Measurements from ENCODE around the gene ELP1. TPM values are rescaled to one million over a fixed set of nuclear protein-coding genes. Genes with fewer than 3 reads are reported as not detected.

The ELP1 gene
- total RNA-seq, 1 experiment from 2014 or later, result 27.9 TPM

DNA sequence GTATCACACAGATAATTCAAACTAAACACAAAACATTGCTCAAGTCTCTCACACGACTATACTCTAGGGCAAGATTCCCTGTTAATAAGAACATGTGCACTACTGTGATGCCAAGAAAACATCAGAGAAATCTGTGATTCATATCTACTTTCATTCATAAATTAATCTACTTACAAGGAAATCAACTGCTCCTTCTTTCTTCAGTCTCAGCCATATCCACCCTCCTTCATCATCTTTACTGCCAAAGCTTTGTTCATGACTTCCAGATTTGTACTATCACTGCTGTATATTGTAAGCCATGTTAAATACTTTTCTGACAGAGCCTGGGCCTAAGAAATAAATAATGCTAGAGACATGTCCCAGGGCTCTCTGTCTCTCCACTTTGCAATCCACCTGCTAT is 44.3 kb upstream of the ELP1 start:
- ChIA-PET POLR2A (no interaction called here), CTCF (no interaction called here)
- Mint-ChIP-seq H3K27ac (no peak overlapping the region), H3K9me3 (no peaks in the 10 kb centered on the region), H3K4me1 (no peaks in the 10 kb centered on the region), H3K4me3 (no peak overlapping the region), H3K27me3 (ENCODE audit: low read depth) (no peaks in the 10 kb centered on the region), H3K36me3 (peaks cover 7% of the 10 kb centered on the region)
- TF ChIP-seq FOXK1 (CRISPR knock-in tag; IDR thresholded peaks at IDR 0.05), result no peak
- no peak for TF ChIP-seq ZNF416 (CRISPR knock-in tag; IDR thresholded peaks at IDR 0.05)
- TF ChIP-seq ZNF396 (CRISPR knock-in tag; IDR thresholded peaks at IDR 0.05; ENCODE audit: borderline replicate concordance), result no peak
- TF ChIP-seq NFATC4 (CRISPR knock-in tag; IDR thresholded peaks at IDR 0.05), result no peak
- TF ChIP-seq, protein P1, sequence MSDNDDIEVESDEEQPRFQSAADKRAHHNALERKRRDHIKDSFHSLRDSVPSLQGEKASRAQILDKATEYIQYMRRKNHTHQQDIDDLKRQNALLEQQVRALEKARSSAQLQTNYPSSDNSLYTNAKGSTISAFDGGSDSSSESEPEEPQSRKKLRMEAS (CRISPR knock-in tag; IDR thresholded peaks at IDR 0.05), result no peak
- TF ChIP-seq RORB (CRISPR knock-in tag; IDR thresholded peaks at IDR 0.05), result no peak
- TF ChIP-seq MXD4 (CRISPR knock-in tag; IDR thresholded peaks at IDR 0.05; ENCODE audit: borderline replicate concordance), result no peak
- TF ChIP-seq, protein P2, sequence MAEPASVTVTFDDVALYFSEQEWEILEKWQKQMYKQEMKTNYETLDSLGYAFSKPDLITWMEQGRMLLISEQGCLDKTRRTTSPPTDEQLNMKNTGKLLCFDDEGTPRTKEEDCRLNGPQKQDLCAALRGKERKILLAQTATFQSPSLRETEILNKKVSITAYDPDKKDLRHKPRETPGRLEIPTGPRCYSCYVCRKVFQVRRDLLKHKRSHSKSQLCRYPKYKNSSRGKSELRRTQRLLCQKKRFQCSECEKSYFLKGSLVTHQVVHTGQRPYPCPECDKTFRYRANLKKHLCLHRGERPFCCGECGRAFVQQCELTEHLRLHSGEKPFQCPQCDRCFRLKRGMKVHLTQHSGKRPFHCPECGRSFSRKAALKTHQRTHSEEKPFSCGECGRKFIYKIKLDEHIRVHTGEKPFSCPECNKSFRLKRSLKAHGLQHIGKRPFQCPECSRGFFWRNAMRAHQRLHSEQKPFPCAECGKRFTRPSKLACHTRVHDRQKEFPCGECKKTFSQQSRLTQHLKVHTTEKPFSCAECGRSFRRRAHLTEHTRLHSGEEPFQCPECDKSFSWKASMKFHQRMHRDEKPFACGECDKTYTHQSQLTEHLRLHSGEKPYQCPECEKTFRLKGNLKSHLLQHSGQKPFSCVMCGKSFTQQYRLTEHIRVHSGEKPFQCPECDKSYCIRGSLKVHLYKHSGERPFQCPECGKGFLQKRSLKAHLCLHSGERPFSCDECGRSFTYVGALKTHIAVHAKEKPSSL (CRISPR knock-in tag; conservative IDR thresholded peaks at IDR 0.05), result no peak
- TF ChIP-seq, protein P3, sequence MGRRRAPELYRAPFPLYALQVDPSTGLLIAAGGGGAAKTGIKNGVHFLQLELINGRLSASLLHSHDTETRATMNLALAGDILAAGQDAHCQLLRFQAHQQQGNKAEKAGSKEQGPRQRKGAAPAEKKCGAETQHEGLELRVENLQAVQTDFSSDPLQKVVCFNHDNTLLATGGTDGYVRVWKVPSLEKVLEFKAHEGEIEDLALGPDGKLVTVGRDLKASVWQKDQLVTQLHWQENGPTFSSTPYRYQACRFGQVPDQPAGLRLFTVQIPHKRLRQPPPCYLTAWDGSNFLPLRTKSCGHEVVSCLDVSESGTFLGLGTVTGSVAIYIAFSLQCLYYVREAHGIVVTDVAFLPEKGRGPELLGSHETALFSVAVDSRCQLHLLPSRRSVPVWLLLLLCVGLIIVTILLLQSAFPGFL (CRISPR knock-in tag; IDR thresholded peaks at IDR 0.05; ENCODE audit: borderline replicate concordance), result no peak
- no peak for TF ChIP-seq IRF2 (CRISPR knock-in tag; IDR thresholded peaks at IDR 0.05; ENCODE audit: borderline replicate concordance, low read depth)
- ATAC-seq (no peak), DNase-seq (ENCODE audit: low spot score) (no peak)

DNA sequence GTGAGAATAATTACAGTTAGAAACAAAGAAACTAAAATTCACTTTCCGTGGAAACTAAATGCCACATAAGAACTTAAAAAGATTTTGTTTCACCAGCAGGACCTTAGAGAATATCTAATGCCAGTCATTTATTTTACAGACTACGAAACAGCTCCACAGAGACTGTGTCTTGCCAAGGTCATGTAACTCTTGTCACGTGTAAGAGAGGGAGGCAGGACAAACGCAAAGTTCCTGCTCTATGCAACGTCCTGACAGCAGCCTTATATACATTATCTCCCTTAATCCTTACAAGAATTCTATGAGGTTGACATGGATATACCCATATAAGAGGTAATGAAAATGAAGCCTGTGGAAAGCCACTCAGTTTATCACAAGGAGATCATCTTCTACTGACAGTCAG is 40.0 kb upstream of the ELP1 start:
- ChIA-PET CTCF (no interaction called here), POLR2A (no interaction called here)
- Mint-ChIP-seq H3K36me3 (peaks cover 18% of the 10 kb centered on the region), H3K4me3 (no peak overlapping the region), H3K4me1 (no peaks in the 10 kb centered on the region), H3K9me3 (peaks cover 7% of the 10 kb centered on the region; the same call in 1 of the 2 replicates), H3K27me3 (ENCODE audit: low read depth) (no peaks in the 10 kb centered on the region), H3K27ac (no peak overlapping the region)
- TF ChIP-seq HMGA2 (CRISPR knock-in tag; IDR thresholded peaks at IDR 0.05) (no peak), NR3C1 (CRISPR knock-in tag; conservative IDR thresholded peaks at IDR 0.05; ENCODE audit: low read depth) (no peak), NFE2L1 (CRISPR knock-in tag; IDR thresholded peaks at IDR 0.05) (no peak), ZNF396 (CRISPR knock-in tag; IDR thresholded peaks at IDR 0.05; ENCODE audit: borderline replicate concordance) (no peak), SP1 (CRISPR knock-in tag; conservative IDR thresholded peaks at IDR 0.05) (no peak), TEAD1 (CRISPR knock-in tag; IDR thresholded peaks at IDR 0.05) (no peak), NFATC4 (CRISPR knock-in tag; IDR thresholded peaks at IDR 0.05) (no peak)
- TF ChIP-seq, protein P1 (CRISPR knock-in tag; IDR thresholded peaks at IDR 0.05), result no peak
- TF ChIP-seq, protein P4, sequence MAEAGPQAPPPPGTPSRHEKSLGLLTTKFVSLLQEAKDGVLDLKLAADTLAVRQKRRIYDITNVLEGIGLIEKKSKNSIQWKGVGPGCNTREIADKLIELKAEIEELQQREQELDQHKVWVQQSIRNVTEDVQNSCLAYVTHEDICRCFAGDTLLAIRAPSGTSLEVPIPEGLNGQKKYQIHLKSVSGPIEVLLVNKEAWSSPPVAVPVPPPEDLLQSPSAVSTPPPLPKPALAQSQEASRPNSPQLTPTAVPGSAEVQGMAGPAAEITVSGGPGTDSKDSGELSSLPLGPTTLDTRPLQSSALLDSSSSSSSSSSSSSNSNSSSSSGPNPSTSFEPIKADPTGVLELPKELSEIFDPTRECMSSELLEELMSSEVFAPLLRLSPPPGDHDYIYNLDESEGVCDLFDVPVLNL (CRISPR knock-in tag; IDR thresholded peaks at IDR 0.05; ENCODE audit: borderline replicate concordance, low read depth), result no peak
- TF ChIP-seq, protein P5, sequence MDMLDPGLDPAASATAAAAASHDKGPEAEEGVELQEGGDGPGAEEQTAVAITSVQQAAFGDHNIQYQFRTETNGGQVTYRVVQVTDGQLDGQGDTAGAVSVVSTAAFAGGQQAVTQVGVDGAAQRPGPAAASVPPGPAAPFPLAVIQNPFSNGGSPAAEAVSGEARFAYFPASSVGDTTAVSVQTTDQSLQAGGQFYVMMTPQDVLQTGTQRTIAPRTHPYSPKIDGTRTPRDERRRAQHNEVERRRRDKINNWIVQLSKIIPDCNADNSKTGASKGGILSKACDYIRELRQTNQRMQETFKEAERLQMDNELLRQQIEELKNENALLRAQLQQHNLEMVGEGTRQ (CRISPR knock-in tag; IDR thresholded peaks at IDR 0.05), result no peak
- TF ChIP-seq, protein P6, sequence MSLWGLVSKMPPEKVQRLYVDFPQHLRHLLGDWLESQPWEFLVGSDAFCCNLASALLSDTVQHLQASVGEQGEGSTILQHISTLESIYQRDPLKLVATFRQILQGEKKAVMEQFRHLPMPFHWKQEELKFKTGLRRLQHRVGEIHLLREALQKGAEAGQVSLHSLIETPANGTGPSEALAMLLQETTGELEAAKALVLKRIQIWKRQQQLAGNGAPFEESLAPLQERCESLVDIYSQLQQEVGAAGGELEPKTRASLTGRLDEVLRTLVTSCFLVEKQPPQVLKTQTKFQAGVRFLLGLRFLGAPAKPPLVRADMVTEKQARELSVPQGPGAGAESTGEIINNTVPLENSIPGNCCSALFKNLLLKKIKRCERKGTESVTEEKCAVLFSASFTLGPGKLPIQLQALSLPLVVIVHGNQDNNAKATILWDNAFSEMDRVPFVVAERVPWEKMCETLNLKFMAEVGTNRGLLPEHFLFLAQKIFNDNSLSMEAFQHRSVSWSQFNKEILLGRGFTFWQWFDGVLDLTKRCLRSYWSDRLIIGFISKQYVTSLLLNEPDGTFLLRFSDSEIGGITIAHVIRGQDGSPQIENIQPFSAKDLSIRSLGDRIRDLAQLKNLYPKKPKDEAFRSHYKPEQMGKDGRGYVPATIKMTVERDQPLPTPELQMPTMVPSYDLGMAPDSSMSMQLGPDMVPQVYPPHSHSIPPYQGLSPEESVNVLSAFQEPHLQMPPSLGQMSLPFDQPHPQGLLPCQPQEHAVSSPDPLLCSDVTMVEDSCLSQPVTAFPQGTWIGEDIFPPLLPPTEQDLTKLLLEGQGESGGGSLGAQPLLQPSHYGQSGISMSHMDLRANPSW (CRISPR knock-in tag; conservative IDR thresholded peaks at IDR 0.05; ENCODE audit: low read depth), result no peak
- TF ChIP-seq, protein P3 (CRISPR knock-in tag; IDR thresholded peaks at IDR 0.05; ENCODE audit: borderline replicate concordance), result no peak
- ATAC-seq, result no peak
- DNase-seq (ENCODE audit: low spot score), result no peak

All from WTC11 (cell line).